Colonic mucosa (tissue), 4 donors: ENCODE data around the gene ARHGDIB. TPM values are rescaled to one million over a fixed set of nuclear protein-coding genes. Genes with fewer than 3 reads are reported as not detected.

Source experiments
- DNase-seq: peaks from one replicate; pipeline ENCODE4 v3.0.0-alpha.2; 2020
- H3K27ac ChIP-seq: fragments of 200-600 bp; one replicate; pipeline ENCODE4 v1.8.0; 2021
- H3K27me3 ChIP-seq: fragments of 200-600 bp; one replicate; pipeline ENCODE4 v1.8.0; 2021
- H3K36me3 ChIP-seq: fragments of 200-600 bp; one replicate; pipeline ENCODE4 v1.8.0; 2021
- H3K4me1 ChIP-seq: fragments of 200-600 bp; one replicate; pipeline ENCODE4 v1.8.0; 2021; ENCODE audit warnings: mild to moderate bottlenecking
- H3K4me3 ChIP-seq: fragments of 200-600 bp; one replicate; pipeline ENCODE4 v1.8.0; 2021
- H3K9ac ChIP-seq, 2 donors: one replicate each; pipeline ENCODE4 v1.7.0; 2013; ENCODE audit warnings: control low read depth in 2 of 2, low read depth in 2 of 2, low read length in 2 of 2
- H3K9me3 ChIP-seq: fragments of 200-600 bp; one replicate; pipeline ENCODE4 v1.8.0; 2021
- intact Hi-C: fragments of 100-400 bp; cut with DNase I; formaldehyde crosslinking; loops from one replicate; pipeline ENCODE4 v1.14.1; 2022
- total RNA-seq, 2 donors: library from RNA; stranded (reverse); fragmentation: NEBNext Ultra II Directional in 1 of 2; extraction: Animal tissue kit (Norgen Biotek cat#: 25700) in 1 of 2; gene quantifications; one replicate each; pipeline ENCODE4 v1.2.1, GENCODE V29; 2021
- TF ChIP-seq, protein P1 (sequence below): fragments of 200-600 bp; IDR thresholded peaks from one replicate; pipeline ENCODE4 v1.8.0; 2022; ENCODE audit warnings: antibody characterized with exemption, mild to moderate bottlenecking
- donor health status: healthy.
- donor health status: DM: no; HTN: no; CAD: no.
- donor health status: DM: no; HTN: no; CAD: no.

ARHGDIB gene
- 10 to 100 TPM; 21.5 to 40.8 TPM for total RNA-seq

GRCh38 chr12:14961466-14962152 lies at the start of gene ARHGDIB:
Gene ARHGDIB (minus strand): TSS chr12:14961601. CDS start chr12:14950712, 10,889 bp downstream.
- Histone ChIP-seq H3K36me3 (no peaks in the 10 kb centered on the region), H3K9me3 (no peaks in the 10 kb centered on the region), H3K27me3 (no peaks in the 10 kb centered on the region), H3K4me1 (no peaks in the 10 kb centered on the region), H3K9ac (peak within 1 kb of the TSS; percentile 39 to 62), H3K4me3 (peak within 1 kb of the TSS; percentile 32), H3K27ac (peak within 1 kb of the TSS; percentile 76)
- TF ChIP-seq, protein P1, sequence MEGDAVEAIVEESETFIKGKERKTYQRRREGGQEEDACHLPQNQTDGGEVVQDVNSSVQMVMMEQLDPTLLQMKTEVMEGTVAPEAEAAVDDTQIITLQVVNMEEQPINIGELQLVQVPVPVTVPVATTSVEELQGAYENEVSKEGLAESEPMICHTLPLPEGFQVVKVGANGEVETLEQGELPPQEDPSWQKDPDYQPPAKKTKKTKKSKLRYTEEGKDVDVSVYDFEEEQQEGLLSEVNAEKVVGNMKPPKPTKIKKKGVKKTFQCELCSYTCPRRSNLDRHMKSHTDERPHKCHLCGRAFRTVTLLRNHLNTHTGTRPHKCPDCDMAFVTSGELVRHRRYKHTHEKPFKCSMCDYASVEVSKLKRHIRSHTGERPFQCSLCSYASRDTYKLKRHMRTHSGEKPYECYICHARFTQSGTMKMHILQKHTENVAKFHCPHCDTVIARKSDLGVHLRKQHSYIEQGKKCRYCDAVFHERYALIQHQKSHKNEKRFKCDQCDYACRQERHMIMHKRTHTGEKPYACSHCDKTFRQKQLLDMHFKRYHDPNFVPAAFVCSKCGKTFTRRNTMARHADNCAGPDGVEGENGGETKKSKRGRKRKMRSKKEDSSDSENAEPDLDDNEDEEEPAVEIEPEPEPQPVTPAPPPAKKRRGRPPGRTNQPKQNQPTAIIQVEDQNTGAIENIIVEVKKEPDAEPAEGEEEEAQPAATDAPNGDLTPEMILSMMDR = no peak
- intact Hi-C loops = no loop called here
- peak; percentile 39 for DNase-seq

DNA sequence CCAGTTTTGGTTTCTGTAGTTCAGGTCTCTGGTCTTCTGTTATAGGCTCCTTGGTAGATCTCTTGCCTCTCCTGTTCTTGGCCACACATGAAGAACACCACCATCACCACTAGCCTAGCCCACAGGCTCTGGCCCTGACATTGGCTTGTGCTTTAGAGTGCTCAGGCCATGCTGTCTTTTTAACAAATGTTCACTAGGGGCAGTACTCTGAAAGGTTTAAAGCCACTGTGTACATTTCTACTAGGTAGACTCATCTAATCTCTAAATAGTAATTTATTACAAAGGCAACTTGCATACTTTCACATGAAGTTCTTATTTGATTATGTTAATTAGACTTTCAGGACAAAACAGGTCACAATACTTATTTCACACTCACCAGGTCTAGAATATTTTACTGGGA lies 49.8 kb upstream of the ARHGDIB start:
- no peak for DNase-seq
- H3K36me3 ChIP-seq = no peaks in the 10 kb centered on the region
- intact Hi-C loops = no loop called here
- TF ChIP-seq, protein P1 = no peak
- no peaks in the 10 kb centered on the region for H3K9me3 ChIP-seq
- H3K9ac ChIP-seq = no peak overlapping the region
- no peaks in the 10 kb centered on the region for H3K27me3 ChIP-seq
- H3K27ac ChIP-seq = no peak overlapping the region
- no peaks in the 10 kb centered on the region for H3K4me1 ChIP-seq
- H3K4me3 ChIP-seq = no peak overlapping the region

GRCh38 chr12:15007551-15007950 lies 46.1 kb upstream of the ARHGDIB start:
- TF ChIP-seq, protein P1 = no peak
- Histone ChIP-seq H3K4me3 (no peak overlapping the region), H3K9me3 (no peaks in the 10 kb centered on the region), H3K36me3 (no peaks in the 10 kb centered on the region), H3K27ac (no peak overlapping the region), H3K27me3 (no peaks in the 10 kb centered on the region), H3K4me1 (no peaks in the 10 kb centered on the region), H3K9ac (no peak overlapping the region)
- intact Hi-C loops = no loop called here
- no peak for DNase-seq

DNA sequence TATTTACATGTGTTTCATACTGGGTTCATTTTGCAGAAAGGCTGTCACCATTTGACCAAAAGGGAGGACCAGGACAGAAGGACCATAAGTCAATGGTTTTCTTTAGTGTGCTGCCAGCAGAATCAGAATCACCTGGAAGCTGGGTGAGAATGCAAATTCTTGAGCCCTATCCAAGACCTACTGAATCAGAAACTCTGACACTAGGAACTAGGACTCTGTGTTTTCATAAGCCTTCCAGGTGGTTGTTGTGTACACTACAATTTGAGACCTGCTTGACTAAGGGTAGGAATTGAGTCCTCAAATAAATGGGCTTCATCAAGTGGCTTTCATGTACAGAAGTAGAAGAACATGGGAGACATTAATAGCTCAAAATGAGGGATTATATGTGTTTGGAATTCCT lies 43.7 kb upstream of the ARHGDIB start:
- no peak overlapping the region for H3K27ac ChIP-seq
- no peak for DNase-seq
- TF ChIP-seq, protein P1 = no peak
- intact Hi-C loops = no loop called here
- no peaks in the 10 kb centered on the region for H3K27me3 ChIP-seq
- no peak overlapping the region for H3K4me3 ChIP-seq
- H3K9ac ChIP-seq = no peak overlapping the region
- H3K4me1 ChIP-seq = no peaks in the 10 kb centered on the region
- no peaks in the 10 kb centered on the region for H3K9me3 ChIP-seq
- H3K36me3 ChIP-seq = no peaks in the 10 kb centered on the region

- Histone ChIP-seq H3K4me3 (no peak overlapping the region), H3K27ac (no peak overlapping the region), H3K9me3 (no peaks in the 10 kb centered on the region), H3K27me3 (no peaks in the 10 kb centered on the region), H3K9ac (no peak overlapping the region), H3K4me1 (no peaks in the 10 kb centered on the region), H3K36me3 (no peaks in the 10 kb centered on the region)
- DNase-seq = no peak
- TF ChIP-seq, protein P1 = no peak
- intact Hi-C loops = no loop called here
Measured at GRCh38 chr12:15004421-15004820, 43.0 kb upstream of the ARHGDIB start.
